Left lung (tissue), 10 donors: Measurements from ENCODE around the gene SH3GLB2. TPM values are rescaled to one million over a fixed set of nuclear protein-coding genes. Genes with fewer than 3 reads are reported as not detected.
"Not testable (repeated sequence)": the region's sequence is repeated elsewhere in the genome, so short reads cannot be mapped to it uniquely, and the experiment has no call there.

Experiments used
- ATAC-seq: fragments of 200-7000 bp; cut with Tn5 transposase; one replicate; pipeline ENCODE4 v1.9.1; 2020; ENCODE audit warnings: moderate library complexity
- DNase-seq, 4 donors: peaks; one replicate each; pipeline ENCODE4 v3.0.0-alpha.2; 2013 to 2020
- H3K27ac ChIP-seq, 2 donors: fragments of 200-600 bp; sonication (generic) in 1 of 2; one replicate each; pipeline versions ENCODE4 v1.5.0 to v1.8.0; 2020 to 2021
- H3K27me3 ChIP-seq, 2 donors: fragments of 200-600 bp; sonication (generic) in 1 of 2; one replicate each; pipeline versions ENCODE4 v1.5.0 to v1.8.0; 2020 to 2021
- H3K36me3 ChIP-seq, 2 donors: fragments of 200-600 bp; sonication (generic) in 1 of 2; one replicate each; pipeline versions ENCODE4 v1.5.0 to v1.8.0; 2020 to 2021
- H3K4me1 ChIP-seq, 2 donors: fragments of 200-600 bp; one replicate each; pipeline ENCODE4 v1.8.0; 2021
- H3K4me3 ChIP-seq, 2 donors: fragments of 200-600 bp; sonication (generic) in 1 of 2; one replicate each; pipeline versions ENCODE4 v1.5.0 to v1.8.0; 2020 to 2021; ENCODE audit warnings: mild to moderate bottlenecking in 1 of 2
- H3K9me3 ChIP-seq, 2 donors: fragments of 200-600 bp; sonication (generic) in 1 of 2; one replicate each; pipeline versions ENCODE4 v1.5.0 to v1.8.0; 2020 to 2021
- CTCF ChIP-seq, 2 donors: fragments of 200-600 bp; sonication (generic) in 1 of 2; IDR thresholded peaks; one replicate each; pipeline versions ENCODE4 v1.5.0 to v1.8.0; 2021; ENCODE audit warnings: antibody characterized with exemption in 2 of 2
- intact Hi-C, 2 donors: fragments of 100-400 bp; cut with DNase I; formaldehyde crosslinking; loops; one replicate each; pipeline versions ENCODE4 v1.11.2 to v1.14.2; 2022
- polyA plus RNA-seq, 6 donors: library from polyadenylated mRNA; unstranded; fragments of 120-200 nt; gene quantifications; one replicate each; pipeline ENCODE4 v1.2.1, GENCODE V29; 2013; ENCODE audit not compliant: insufficient read length in 6 of 6
- total RNA-seq, 2 donors: library from RNA; stranded (reverse); fragmentation: NEBNext Ultra II Directional; extraction: Animal tissue kit (Norgen Biotek cat#: 25700); gene quantifications; one replicate each; pipeline ENCODE4 v1.2.1, GENCODE V29; 2021
- donor health status: DM: no; HTN: yes; CAD: no.
- donor health status: DM: no; HTN: no; CAD: no.

SH3GLB2 gene
- total and polyA plus RNA-seq, 8 donors: 58.9 to 79.0 (median 65.0) TPM

DNA sequence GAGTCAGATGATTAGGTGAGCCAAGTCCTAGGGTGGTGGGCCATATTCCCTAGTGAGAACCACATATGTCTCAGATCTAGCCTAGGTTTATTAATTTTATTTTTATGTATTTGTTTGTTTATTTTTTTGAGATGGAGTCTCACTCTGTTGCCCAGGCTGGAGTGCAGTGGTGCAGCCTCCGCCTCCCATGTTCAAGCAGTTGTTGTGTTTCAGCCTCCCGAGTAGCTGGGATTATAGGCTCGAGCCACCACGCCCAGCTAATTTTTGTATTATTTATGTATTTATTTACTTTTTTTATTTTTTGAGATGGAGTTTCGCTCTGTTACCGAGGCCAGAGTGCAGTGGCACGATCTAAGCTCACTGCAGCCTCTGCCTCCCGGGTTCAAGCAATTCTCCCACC is 44.6 kb downstream of the SH3GLB2 start:
- no peak for TF ChIP-seq CTCF (IDR thresholded peaks at IDR 0.05)
- ATAC-seq (no peak), DNase-seq (no peak)
- Histone ChIP-seq H3K4me1 (no peaks in the 10 kb centered on the region), H3K27me3 (no peaks in the 10 kb centered on the region), H3K9me3 (no peaks in the 10 kb centered on the region), H3K4me3 (no peak overlapping the region), H3K27ac (no peak overlapping the region), H3K36me3 (peaks cover 11 to 99% of the 10 kb centered on the region in 2 donors)
- intact Hi-C loops: no loop called here

- no peak for DNase-seq
- H3K36me3 ChIP-seq: peaks cover 7 to 97% of the 10 kb centered on the region in 2 donors
Measured at GRCh38 chr9:128979111-128979510, 49.0 kb downstream of the SH3GLB2 start.

DNA sequence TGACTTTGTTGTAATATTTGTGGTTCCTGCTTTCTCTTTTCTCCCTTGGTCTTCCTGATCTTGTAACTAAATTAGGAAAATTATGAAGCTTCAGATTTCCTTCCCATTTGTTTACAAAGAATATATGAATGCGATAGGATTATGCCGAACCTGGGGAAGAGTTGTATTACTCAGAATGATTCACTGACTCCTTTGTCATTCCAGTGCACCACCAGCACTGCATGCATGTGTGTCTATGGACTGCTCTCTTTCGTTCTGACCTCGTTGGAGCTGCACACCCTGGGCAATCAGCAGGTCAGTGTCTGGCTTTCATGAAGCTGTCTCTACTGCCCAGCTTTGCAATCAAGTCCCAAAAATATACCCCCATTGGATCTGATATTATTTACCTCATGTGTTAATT is 55.2 kb downstream of the SH3GLB2 start:
- Histone ChIP-seq H3K4me3 (no peak overlapping the region), H3K4me1 (no peaks in the 10 kb centered on the region), H3K36me3 (peaks cover 0 to 100% of the 10 kb centered on the region in 2 donors), H3K27ac (no peak overlapping the region), H3K9me3 (no peaks in the 10 kb centered on the region), H3K27me3 (no peaks in the 10 kb centered on the region)
- intact Hi-C loops: no loop called here
- DNase-seq (no peak), ATAC-seq (no peak)
- TF ChIP-seq CTCF (IDR thresholded peaks at IDR 0.05): no peak

More at GRCh38 chr9:128979111-128979510, 49.0 kb downstream of the SH3GLB2 start:
- TF ChIP-seq CTCF (IDR thresholded peaks at IDR 0.05): no peak
- H3K4me1 ChIP-seq: no peaks in the 10 kb centered on the region
- intact Hi-C loops: no loop called here
- no peak for ATAC-seq
- no peak overlapping the region for H3K4me3 ChIP-seq
- H3K27ac ChIP-seq: no peak overlapping the region
- H3K9me3 ChIP-seq: no peaks in the 10 kb centered on the region
- H3K27me3 ChIP-seq: no peaks in the 10 kb centered on the region

GRCh38 chr9:128969491-128969890 is 58.6 kb downstream of the SH3GLB2 start:
- H3K4me3 ChIP-seq: no peak overlapping the region
- intact Hi-C loops: no loop called here
- no peaks in the 10 kb centered on the region for H3K27me3 ChIP-seq
- ATAC-seq: no peak
- no peaks in the 10 kb centered on the region for H3K4me1 ChIP-seq
- peaks cover 0 to 96% of the 10 kb centered on the region in 2 donors for H3K36me3 ChIP-seq
- TF ChIP-seq CTCF (IDR thresholded peaks at IDR 0.05): no peak
- no peaks in the 10 kb centered on the region for H3K9me3 ChIP-seq
- H3K27ac ChIP-seq: no peak overlapping the region
- DNase-seq: no peak

DNA sequence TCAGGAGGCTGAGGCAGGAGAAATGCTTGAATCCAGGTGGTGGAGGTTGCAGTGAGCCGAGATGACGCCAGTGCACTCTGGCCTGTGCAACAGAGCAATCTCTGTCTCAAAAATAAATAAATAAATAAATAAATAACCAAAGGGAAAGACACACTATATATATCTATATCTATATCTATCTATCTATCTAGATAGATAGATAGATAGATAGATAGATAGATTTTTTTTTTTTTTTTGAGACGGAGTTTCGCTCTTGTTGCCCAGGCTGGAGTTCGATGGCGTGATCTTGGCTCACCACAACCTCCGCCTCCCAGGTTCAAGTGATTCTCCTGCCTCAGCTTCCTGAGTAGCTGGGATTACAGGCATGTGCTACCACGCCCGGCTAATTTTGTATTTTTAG is 66.7 kb downstream of the SH3GLB2 start:
- DNase-seq, H3K9me3 ChIP-seq: not testable (repeated sequence)

More for the DNA sequence above, 66.7 kb downstream of the SH3GLB2 start:
- H3K4me1 ChIP-seq, intact Hi-C loops, H3K4me3 ChIP-seq, ATAC-seq, H3K27ac ChIP-seq, H3K27me3 ChIP-seq: not testable (repeated sequence)
- peaks cover 2 to 95% of the 10 kb centered on the region in 2 donors for H3K36me3 ChIP-seq

Other genes starting within 250 kb of the SH3GLB2 start
- gene TBC1D13, start 241.1 kb downstream of the SH3GLB2 start, total RNA-seq: 10 to 100 TPM; 21.3 to 23.0 TPM
- gene TBC1D13, start 241.1 kb downstream of the SH3GLB2 start, polyA plus RNA-seq: 10 to 100 TPM; 22.5 to 30.7 (median 30.0) TPM
- 10 to 100 TPM; 22.8 to 24.7 TPM for gene ENDOG, start 209.8 kb downstream of the SH3GLB2 start, total RNA-seq
- gene ENDOG, start 209.8 kb downstream of the SH3GLB2 start, polyA plus RNA-seq: 1 to 10 TPM; 2.4 to 7.4 (median 5.4) TPM
- 10 to 100 TPM; 40.5 to 49.3 TPM for gene SPOUT1, start 198.5 kb downstream of the SH3GLB2 start, total RNA-seq
- 10 to 100 TPM; 28.0 to 43.2 (median 32.0) TPM for gene SPOUT1, start 198.5 kb downstream of the SH3GLB2 start, polyA plus RNA-seq
- 1 to 10 TPM; 6.2 to 7.4 TPM for gene KYAT1, start 146.4 kb downstream of the SH3GLB2 start, total RNA-seq
- gene KYAT1, start 146.4 kb downstream of the SH3GLB2 start, polyA plus RNA-seq: 1 to 10 TPM; 6.2 to 9.6 (median 7.3) TPM
- 10 to 100 TPM; 61.9 to 70.6 TPM for gene LRRC8A, start 146.2 kb downstream of the SH3GLB2 start, total RNA-seq
- 10 to 100 TPM; 24.6 to 32.9 (median 28.2) TPM for gene LRRC8A, start 146.2 kb downstream of the SH3GLB2 start, polyA plus RNA-seq
- 10 to 100 TPM; 32.6 to 49.4 TPM for gene PHYHD1, start 107.3 kb downstream of the SH3GLB2 start, total RNA-seq
- 10 to 100 TPM; 34.8 to 51.7 (median 41.0) TPM for gene PHYHD1, start 107.3 kb downstream of the SH3GLB2 start, polyA plus RNA-seq
- gene DOLK, start 80.7 kb downstream of the SH3GLB2 start, total RNA-seq: 10 to 100 TPM; 14.9 to 19.4 TPM
- gene DOLK, start 80.7 kb downstream of the SH3GLB2 start, polyA plus RNA-seq: 10 to 100 TPM in 3 of 6 donors, 1 to 10 TPM in 3; 7.4 to 11.9 (median 10.6) TPM
- 10 to 100 TPM; 42.6 to 60.9 TPM for gene NUP188, start 80.6 kb downstream of the SH3GLB2 start, total RNA-seq
- 10 to 100 TPM; 53.5 to 67.6 (median 59.6) TPM for gene NUP188, start 80.6 kb downstream of the SH3GLB2 start, polyA plus RNA-seq
- 10 to 100 TPM; 25.6 to 28.6 TPM for gene MIGA2, start 8.3 kb upstream of the SH3GLB2 start, total RNA-seq
- 10 to 100 TPM; 15.9 to 21.7 (median 17.3) TPM for gene MIGA2, start 8.3 kb upstream of the SH3GLB2 start, polyA plus RNA-seq
- 10 to 100 TPM; 14.7 to 19.6 TPM for gene DOLPP1, start 52.8 kb upstream of the SH3GLB2 start, total RNA-seq
- gene DOLPP1, start 52.8 kb upstream of the SH3GLB2 start, polyA plus RNA-seq: 10 to 100 TPM; 13.4 to 18.2 (median 14.8) TPM
- 10 to 100 TPM; 16.8 to 33.2 TPM for gene CRAT, start 82.5 kb upstream of the SH3GLB2 start, total RNA-seq
- 10 to 100 TPM; 19.9 to 29.8 (median 25.7) TPM for gene CRAT, start 82.5 kb upstream of the SH3GLB2 start, polyA plus RNA-seq
- 100 to 1,000 TPM; 132 to 138 TPM for gene PTPA, start 83.1 kb upstream of the SH3GLB2 start, total RNA-seq
- 100 to 1,000 TPM; 120 to 148 (median 144) TPM for gene PTPA, start 83.1 kb upstream of the SH3GLB2 start, polyA plus RNA-seq
- gene IER5L, start 149.9 kb upstream of the SH3GLB2 start, total RNA-seq: 10 to 100 TPM; 17.9 to 21.4 TPM
- gene IER5L, start 149.9 kb upstream of the SH3GLB2 start, polyA plus RNA-seq: 1 to 10 TPM; 5.7 to 9.6 (median 7.2) TPM